GM12878 (cell line): Measurements from ENCODE around the gene CLEC14A. TPM values are rescaled to one million over a fixed set of nuclear protein-coding genes. Genes with fewer than 3 reads are reported as not detected.

Experiments used
- ATAC-seq: fragments of 200-7000 bp; cut with Tn5 transposase; 3 replicates; pipeline ENCODE4 v1.9.1; 2020; ENCODE audit warnings: mild to moderate bottlenecking, moderate library complexity
- BruUV-seq: library from RNA; stranded (reverse); fragments of 400-500 nt; replicated peaks from 2 replicates; lab custom pipeline; 2021; lab: Mats Ljungman, UMichigan
- CTCF ChIA-PET: fragments of 300-600 bp; sonication (Branson Sonifier 250); formaldehyde crosslinking; extraction: SDS; loops from one replicate; lab custom pipeline; 2021; ENCODE audit warnings: inconsistent platforms; lab: Yijun Ruan, JAX
- POLR2A ChIA-PET: fragments of 350-600 bp; formaldehyde crosslinking; extraction: SDS; loops from one replicate; lab custom pipeline; 2021; ENCODE audit warnings: inconsistent platforms; lab: Charles Lee
- RAD21 ChIA-PET: fragments of 300-600 bp; sonication (Branson Sonifier 250); formaldehyde crosslinking; loops from one replicate; lab custom pipeline; 2023; ENCODE audit warnings: antibody characterized with exemption; ENCODE audit not compliant: unreplicated experiment; lab: Charles Lee
- SMC1A ChIA-PET: fragments of 300-600 bp; sonication (Branson Sonifier 250); formaldehyde crosslinking; loops from one replicate; lab custom pipeline; 2023; ENCODE audit not compliant: unreplicated experiment, uncharacterized antibody; lab: Charles Lee
- DNase-seq: peaks from one replicate; pipeline ENCODE4 v3.0.0-alpha.2; 2011; ENCODE audit warnings: low read depth, low spot score
- FAIRE-seq: peaks from 3 replicates; lab custom pipeline; 2011; peaks lifted over from hg19 to GRCh38; lab: Jason Lieb, UNC
- H2AFZ ChIP-seq: 2 replicates; pipeline ENCODE4 v1.6.0; 2011; ENCODE audit warnings: low read depth, low read length, control low read depth; ENCODE audit not compliant: control insufficient read depth
- H3K27ac ChIP-seq: 2 replicates; pipeline ENCODE4 v1.5.1; 2011; ENCODE audit warnings: control low read depth; ENCODE audit not compliant: control insufficient read depth, insufficient read depth
- H3K27me3 ChIP-seq, 2 experiments: replicated peaks in 1 of 2; 2 replicates each; pipeline versions ENCODE4 v1.6.0 to v1.6.1; 2011; ENCODE audit warnings: low read length in 1 of 2; ENCODE audit not compliant: control insufficient read depth in 2 of 2, insufficient read depth in 2 of 2
- H3K36me3 ChIP-seq, 2 experiments: 2 replicates each; pipeline ENCODE4 v1.5.1; 2011; ENCODE audit warnings: low read length in 1 of 2; ENCODE audit not compliant: control insufficient read depth in 2 of 2, insufficient read depth in 2 of 2
- H3K4me1 ChIP-seq: 2 replicates; pipeline ENCODE4 v1.6.1; 2011; ENCODE audit warnings: mild to moderate bottlenecking, low read length, moderate library complexity, mixed read lengths; ENCODE audit not compliant: control insufficient read depth, insufficient read depth
- H3K4me2 ChIP-seq: 2 replicates; pipeline ENCODE4 v1.6.0; 2011; ENCODE audit warnings: control low read depth; ENCODE audit not compliant: control insufficient read depth, insufficient read depth
- H3K4me3 ChIP-seq: fragments of 200-600 bp; sonication (generic); 2 replicates; pipeline ENCODE4 v1.5.1; 2016
- H3K79me2 ChIP-seq: 2 replicates; pipeline ENCODE4 v1.6.0; 2011; ENCODE audit warnings: low read length; ENCODE audit not compliant: control insufficient read depth, insufficient read depth
- H3K9ac ChIP-seq: 2 replicates; pipeline ENCODE4 v1.8.0; 2011; ENCODE audit warnings: low read length, control low read depth, mixed read lengths; ENCODE audit not compliant: control insufficient read depth, insufficient read depth
- H3K9me3 ChIP-seq: replicated peaks from 3 replicates; pipeline ENCODE4 v1.5.1; 2011; ENCODE audit warnings: mild to moderate bottlenecking, low read length; ENCODE audit not compliant: control insufficient read depth, insufficient read depth
- H4K20me1 ChIP-seq: 2 replicates; pipeline ENCODE4 v1.6.0; 2011; ENCODE audit not compliant: control insufficient read depth, insufficient read depth
- HDAC6 ChIP-seq: fragments of 200-600 bp; sonication (generic); IDR thresholded peaks from one replicate; pipeline ENCODE4 v1.8.0; 2017; ENCODE audit warnings: antibody characterized with exemption; ENCODE audit not compliant: unreplicated experiment
- MTA2 ChIP-seq: fragments of 450-650 bp; IDR thresholded peaks from 2 replicates; pipeline ENCODE4 v1.6.1; 2016; ENCODE audit warnings: low read depth, mild to moderate bottlenecking, moderate library complexity
- NRF1 ChIP-seq: conservative IDR thresholded peaks from 2 replicates; pipeline ENCODE4 v1.6.1; 2011; ENCODE audit warnings: mild to moderate bottlenecking, low read depth, low read length, improper control_type of control experiment
- in situ Hi-C: fragments of 300-500 bp; cut with MboI; formaldehyde crosslinking; loops from 9 replicates; pipeline ENCODE4 v1.14.3; 2018; ENCODE audit warnings: mixed read lengths
- intact Hi-C: fragments of 100-400 bp; cut with micrococcal nuclease; formaldehyde crosslinking; loops from one replicate; pipeline ENCODE4 v1.14.2; 2022; ENCODE audit not compliant: unreplicated experiment
- polyA plus RNA-seq, 11 experiments: library from polyadenylated mRNA; depleted of rRNA in 4 of 11; unstranded in 6 of 11; stranded (reverse) in 5 of 11; fragments of >200 nt; fragmentation: Nextera tagmentation in 4 of 11; fragmentation: Illumina TruSeq in 1 of 11; extraction: Ambion mirVana in 4 of 11; extraction: Trizol in 1 of 11; gene quantifications; 1 replicate in 1 of 11; 2 replicates in 10 of 11; pipeline versions ENCODE4 v1.2.1 to v1.2.3, GENCODE V29; 2011 to 2016; ENCODE audit warnings: inconsistent platforms in 2 of 11, missing spikeins in 2 of 11, low read depth in 1 of 11
- total RNA-seq, 4 experiments: library from RNA; depleted of rRNA in 3 of 4; stranded (reverse); fragments of >200 nt in 3 of 4; fragmentation: Illumina TruSeq in 1 of 4; extraction: Trizol in 1 of 4; gene quantifications; 2 replicates each; pipeline versions ENCODE4 v1.2.1 to v1.2.3, GENCODE V29; 2013 to 2021
- TF ChIP-seq, protein P1 (sequence below): fragments of 450-650 bp; IDR thresholded peaks from 2 replicates; pipeline ENCODE4 v1.6.1; 2018; ENCODE audit warnings: borderline replicate concordance, mild to moderate bottlenecking; ENCODE audit not compliant: partially characterized antibody
- TF ChIP-seq, protein P2 (sequence below), 3 experiments: IDR thresholded peaks in 2 of 3; conservative IDR thresholded peaks in 1 of 3; 2 replicates each; pipeline ENCODE4 v1.5.1; 2011; ENCODE audit warnings: low read depth in 3 of 3, low read length in 3 of 3, mild to moderate bottlenecking in 3 of 3, control low read depth in 2 of 3, moderate library complexity in 2 of 3, inconsistent platforms in 1 of 3, mixed read lengths in 1 of 3; ENCODE audit not compliant: control insufficient read depth in 2 of 3, insufficient read depth in 1 of 3; ENCODE audit errors: extremely low read depth in 1 of 3
- TF ChIP-seq, protein P3 (sequence below): fragments of 450-650 bp; IDR thresholded peaks from 2 replicates; pipeline ENCODE4 v1.6.1; 2017; ENCODE audit warnings: mild to moderate bottlenecking, moderate library complexity

The CLEC14A gene
- total and polyA plus RNA-seq, 10 of the 15 experiments (the other 5 are each of a cell fraction or from before 2014, with no cell fraction given) = not detected

DNA sequence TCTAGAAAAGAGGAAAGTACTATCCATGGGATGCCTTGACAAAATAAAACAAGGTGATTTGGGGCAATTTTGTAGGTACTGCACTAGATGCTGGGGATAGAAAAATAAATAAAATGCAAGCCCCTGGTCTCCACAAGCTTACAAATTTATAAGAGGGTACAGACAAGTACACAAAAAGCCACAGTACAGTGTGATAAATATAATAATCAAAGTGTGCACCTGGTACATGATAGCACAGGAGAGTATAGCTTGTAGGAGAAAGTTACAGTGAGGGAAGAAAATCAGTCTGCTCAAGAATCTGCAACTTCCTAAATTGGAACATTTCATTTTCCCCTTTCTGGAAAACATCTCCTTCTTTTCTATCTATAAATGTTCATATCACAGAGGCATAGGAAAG is 51.2 kb downstream of the CLEC14A start:
- H3K79me2 ChIP-seq = no peaks in the 10 kb centered on the region
- intact Hi-C loops = no loop called here
- no TSS peak for BruUV-seq
- H2AFZ ChIP-seq = no peak overlapping the region
- H3K4me3 ChIP-seq = no peak overlapping the region
- ChIA-PET POLR2A (no interaction called here), SMC1A (no interaction called here), RAD21 (no interaction called here), CTCF (no interaction called here)
- in situ Hi-C loops = no loop called here
- no peak for DNase-seq
- no peak overlapping the region for H3K4me2 ChIP-seq
- no peak overlapping the region for H3K9ac ChIP-seq
- H3K4me1 ChIP-seq = no peaks in the 10 kb centered on the region
- H3K36me3 ChIP-seq = no peaks in the 10 kb centered on the region
- H3K27me3 ChIP-seq = no peaks in the 10 kb centered on the region
- no peaks in the 10 kb centered on the region; the same call in 2 of the 3 replicates for H3K9me3 ChIP-seq
- no peak for FAIRE-seq
- H4K20me1 ChIP-seq = no peaks in the 10 kb centered on the region
- no peak for ATAC-seq
- TF ChIP-seq, protein P1, sequence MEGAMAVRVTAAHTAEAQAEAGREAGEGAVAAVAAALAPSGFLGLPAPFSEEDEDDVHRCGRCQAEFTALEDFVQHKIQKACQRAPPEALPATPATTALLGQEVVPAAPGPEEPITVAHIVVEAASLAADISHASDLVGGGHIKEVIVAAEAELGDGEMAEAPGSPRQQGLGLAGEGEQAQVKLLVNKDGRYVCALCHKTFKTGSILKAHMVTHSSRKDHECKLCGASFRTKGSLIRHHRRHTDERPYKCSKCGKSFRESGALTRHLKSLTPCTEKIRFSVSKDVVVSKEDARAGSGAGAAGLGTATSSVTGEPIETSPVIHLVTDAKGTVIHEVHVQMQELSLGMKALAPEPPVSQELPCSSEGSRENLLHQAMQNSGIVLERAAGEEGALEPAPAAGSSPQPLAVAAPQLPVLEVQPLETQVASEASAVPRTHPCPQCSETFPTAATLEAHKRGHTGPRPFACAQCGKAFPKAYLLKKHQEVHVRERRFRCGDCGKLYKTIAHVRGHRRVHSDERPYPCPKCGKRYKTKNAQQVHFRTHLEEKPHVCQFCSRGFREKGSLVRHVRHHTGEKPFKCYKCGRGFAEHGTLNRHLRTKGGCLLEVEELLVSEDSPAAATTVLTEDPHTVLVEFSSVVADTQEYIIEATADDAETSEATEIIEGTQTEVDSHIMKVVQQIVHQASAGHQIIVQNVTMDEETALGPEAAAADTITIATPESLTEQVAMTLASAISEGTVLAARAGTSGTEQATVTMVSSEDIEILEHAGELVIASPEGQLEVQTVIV = no peak
- no peak for TF ChIP-seq HDAC6
- TF ChIP-seq, protein P2, sequence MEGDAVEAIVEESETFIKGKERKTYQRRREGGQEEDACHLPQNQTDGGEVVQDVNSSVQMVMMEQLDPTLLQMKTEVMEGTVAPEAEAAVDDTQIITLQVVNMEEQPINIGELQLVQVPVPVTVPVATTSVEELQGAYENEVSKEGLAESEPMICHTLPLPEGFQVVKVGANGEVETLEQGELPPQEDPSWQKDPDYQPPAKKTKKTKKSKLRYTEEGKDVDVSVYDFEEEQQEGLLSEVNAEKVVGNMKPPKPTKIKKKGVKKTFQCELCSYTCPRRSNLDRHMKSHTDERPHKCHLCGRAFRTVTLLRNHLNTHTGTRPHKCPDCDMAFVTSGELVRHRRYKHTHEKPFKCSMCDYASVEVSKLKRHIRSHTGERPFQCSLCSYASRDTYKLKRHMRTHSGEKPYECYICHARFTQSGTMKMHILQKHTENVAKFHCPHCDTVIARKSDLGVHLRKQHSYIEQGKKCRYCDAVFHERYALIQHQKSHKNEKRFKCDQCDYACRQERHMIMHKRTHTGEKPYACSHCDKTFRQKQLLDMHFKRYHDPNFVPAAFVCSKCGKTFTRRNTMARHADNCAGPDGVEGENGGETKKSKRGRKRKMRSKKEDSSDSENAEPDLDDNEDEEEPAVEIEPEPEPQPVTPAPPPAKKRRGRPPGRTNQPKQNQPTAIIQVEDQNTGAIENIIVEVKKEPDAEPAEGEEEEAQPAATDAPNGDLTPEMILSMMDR (IDR thresholded peaks at IDR 0.05 in 2 of 3, conservative IDR thresholded peaks at IDR 0.05 in 1 of 3; ENCODE audit: control insufficient read depth in 2 of 3, extremely low read depth in 1 of 3, insufficient read depth in 1 of 3, low read depth in 3 of 3, low read length in 3 of 3) = no peak
- TF ChIP-seq, protein P3, sequence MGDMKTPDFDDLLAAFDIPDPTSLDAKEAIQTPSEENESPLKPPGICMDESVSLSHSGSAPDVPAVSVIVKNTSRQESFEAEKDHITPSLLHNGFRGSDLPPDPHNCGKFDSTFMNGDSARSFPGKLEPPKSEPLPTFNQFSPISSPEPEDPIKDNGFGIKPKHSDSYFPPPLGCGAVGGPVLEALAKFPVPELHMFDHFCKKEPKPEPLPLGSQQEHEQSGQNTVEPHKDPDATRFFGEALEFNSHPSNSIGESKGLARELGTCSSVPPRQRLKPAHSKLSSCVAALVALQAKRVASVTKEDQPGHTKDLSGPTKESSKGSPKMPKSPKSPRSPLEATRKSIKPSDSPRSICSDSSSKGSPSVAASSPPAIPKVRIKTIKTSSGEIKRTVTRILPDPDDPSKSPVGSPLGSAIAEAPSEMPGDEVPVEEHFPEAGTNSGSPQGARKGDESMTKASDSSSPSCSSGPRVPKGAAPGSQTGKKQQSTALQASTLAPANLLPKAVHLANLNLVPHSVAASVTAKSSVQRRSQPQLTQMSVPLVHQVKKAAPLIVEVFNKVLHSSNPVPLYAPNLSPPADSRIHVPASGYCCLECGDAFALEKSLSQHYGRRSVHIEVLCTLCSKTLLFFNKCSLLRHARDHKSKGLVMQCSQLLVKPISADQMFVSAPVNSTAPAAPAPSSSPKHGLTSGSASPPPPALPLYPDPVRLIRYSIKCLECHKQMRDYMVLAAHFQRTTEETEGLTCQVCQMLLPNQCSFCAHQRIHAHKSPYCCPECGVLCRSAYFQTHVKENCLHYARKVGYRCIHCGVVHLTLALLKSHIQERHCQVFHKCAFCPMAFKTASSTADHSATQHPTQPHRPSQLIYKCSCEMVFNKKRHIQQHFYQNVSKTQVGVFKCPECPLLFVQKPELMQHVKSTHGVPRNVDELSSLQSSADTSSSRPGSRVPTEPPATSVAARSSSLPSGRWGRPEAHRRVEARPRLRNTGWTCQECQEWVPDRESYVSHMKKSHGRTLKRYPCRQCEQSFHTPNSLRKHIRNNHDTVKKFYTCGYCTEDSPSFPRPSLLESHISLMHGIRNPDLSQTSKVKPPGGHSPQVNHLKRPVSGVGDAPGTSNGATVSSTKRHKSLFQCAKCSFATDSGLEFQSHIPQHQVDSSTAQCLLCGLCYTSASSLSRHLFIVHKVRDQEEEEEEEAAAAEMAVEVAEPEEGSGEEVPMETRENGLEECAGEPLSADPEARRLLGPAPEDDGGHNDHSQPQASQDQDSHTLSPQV = no peak
- no peak for TF ChIP-seq MTA2
- TF ChIP-seq NRF1 = no peak
- no peak overlapping the region for H3K27ac ChIP-seq

Other genes starting within 250 kb of the CLEC14A start
- not detected in 2 replicates for gene SSTR1, start 48.2 kb downstream of the CLEC14A start, total RNA-seq (2014; rRNA removed)
- gene SSTR1, start 48.2 kb downstream of the CLEC14A start, total RNA-seq (2014; rRNA removed; fragmentation: Illumina TruSeq; extraction: Trizol) = not detected in 2 replicates
- gene SSTR1, start 48.2 kb downstream of the CLEC14A start, total RNA-seq (2021) = 0.05 TPM in 1 of 2 replicates, not detected in the other
- 0.01 and 0.06 TPM in 2 replicates for gene SSTR1, start 48.2 kb downstream of the CLEC14A start, polyA plus RNA-seq (2011; rRNA removed)
- gene SSTR1, start 48.2 kb downstream of the CLEC14A start, polyA plus RNA-seq (2014; fragmentation: Illumina TruSeq; extraction: Trizol) = not detected in 2 replicates
- not detected for gene SSTR1, start 48.2 kb downstream of the CLEC14A start, polyA plus RNA-seq (2014; fragmentation: Nextera tagmentation; extraction: Ambion mirVana)
- gene SSTR1, start 48.2 kb downstream of the CLEC14A start, polyA plus RNA-seq (2014; rRNA removed) = 0.05 TPM in 1 of 2 replicates, not detected in the other
- not detected for gene SSTR1, start 48.2 kb downstream of the CLEC14A start, polyA plus RNA-seq (2016; fragmentation: Nextera tagmentation; extraction: Ambion mirVana)